ENCODE data around the gene ANKRD11. TPM values are rescaled to one million over a fixed set of nuclear protein-coding genes. Genes with fewer than 3 reads are reported as not detected.
"Not testable (repeated sequence)": the region's sequence is repeated elsewhere in the genome, so short reads cannot be mapped to it uniquely, and the experiment has no call there.

Gene ANKRD11
- polyA plus RNA-seq, 4 donors, result 82.9 to 111 (median 91.2) TPM

GRCh38 chr16:89454378-89455125 is 35.8 kb downstream of the ANKRD11 start:
- not testable (repeated sequence) for DNase-seq (ENCODE audit: low read depth in 4 of 4, low spot score in 3 of 4)

DNA sequence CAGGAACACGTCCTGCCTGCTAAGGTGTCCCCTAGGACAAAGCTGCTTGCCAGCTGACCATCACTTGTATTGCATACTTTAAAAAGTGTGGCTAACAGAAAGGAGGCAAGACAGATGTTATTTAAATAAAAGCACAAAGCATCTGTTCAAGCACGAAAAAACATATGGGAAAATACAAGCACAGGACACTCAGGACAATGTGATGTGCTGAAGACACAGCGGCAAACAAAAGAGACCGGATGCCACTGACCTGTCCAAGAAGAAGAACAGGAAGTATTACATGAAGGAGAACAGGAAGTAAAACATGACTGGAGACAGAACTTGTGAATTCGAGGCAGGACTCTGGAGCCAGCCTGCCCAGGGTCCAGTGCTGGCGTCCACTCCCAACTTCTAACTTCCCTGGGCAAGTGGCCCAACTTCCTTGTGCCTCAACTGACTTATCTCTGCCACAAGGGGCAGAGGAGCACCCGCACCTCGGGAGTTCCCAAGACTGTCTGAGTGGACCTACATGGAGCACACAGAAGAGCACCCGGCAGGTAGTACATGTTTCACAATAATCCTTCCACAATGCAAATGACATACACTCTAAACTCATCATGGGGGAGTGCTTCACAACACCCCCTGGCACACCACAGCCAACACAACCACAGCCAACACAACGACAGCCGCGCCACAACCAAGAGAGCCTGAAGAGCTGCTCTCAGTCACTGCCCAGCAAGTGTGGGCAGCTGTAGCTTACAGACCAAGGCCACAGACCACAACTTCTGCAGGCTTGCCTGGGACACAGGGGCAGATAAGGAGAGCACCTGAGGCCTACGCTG is 36.6 kb downstream of the ANKRD11 start:
- DNase-seq (ENCODE audit: low read depth in 4 of 4, low spot score in 3 of 4), result no peak

DNA sequence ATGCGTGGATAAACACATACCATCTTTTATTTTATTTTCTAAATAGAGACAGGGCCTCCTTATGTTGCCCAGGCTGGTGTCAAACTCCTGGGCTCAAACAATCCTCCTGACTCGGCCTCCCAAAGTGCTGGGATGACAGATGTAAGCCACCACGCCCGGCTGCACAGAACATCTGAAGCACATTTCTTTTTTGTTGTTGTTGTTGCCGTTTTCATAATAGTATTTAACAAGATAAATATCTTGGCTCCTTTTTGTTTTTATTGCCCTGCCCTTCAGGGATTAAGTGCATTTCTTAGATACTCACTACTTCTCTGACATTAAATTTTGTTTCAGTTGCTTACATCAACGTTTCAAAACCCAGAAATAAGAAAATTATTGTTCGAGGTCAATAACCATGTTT is 37.4 kb downstream of the ANKRD11 start:
- DNase-seq (ENCODE audit: low read depth in 4 of 4, low spot score in 3 of 4), result no peak

GRCh38 chr16:89452241-89452640 is 38.1 kb downstream of the ANKRD11 start:
- no peak for DNase-seq (ENCODE audit: low read depth in 4 of 4, low spot score in 3 of 4)

- no peak for DNase-seq (ENCODE audit: low read depth in 4 of 4, low spot score in 3 of 4)
Observed at GRCh38 chr16:89450537-89450936, 39.8 kb downstream of the ANKRD11 start.

GRCh38 chr16:89449726-89450335 is 40.5 kb downstream of the ANKRD11 start:
- no peak for DNase-seq (ENCODE audit: low read depth in 4 of 4, low spot score in 3 of 4)

GRCh38 chr16:89448656-89449055 is 41.7 kb downstream of the ANKRD11 start:
- DNase-seq (ENCODE audit: low read depth in 4 of 4, low spot score in 3 of 4), result no peak

DNA sequence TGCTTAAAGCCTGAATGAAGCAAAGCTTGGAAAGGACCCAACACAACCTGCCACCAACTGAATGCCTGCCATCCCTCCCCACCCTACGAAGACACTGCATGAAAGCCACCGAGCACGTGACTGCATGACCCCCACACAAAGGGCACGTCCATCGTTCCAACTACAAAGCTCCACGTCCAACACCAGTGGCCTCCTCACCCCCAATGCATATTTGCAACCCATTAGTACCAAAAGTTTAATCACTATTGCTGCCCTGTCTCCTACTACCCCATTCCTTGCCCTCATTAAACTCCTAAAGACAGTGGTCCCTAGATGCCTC is 43.4 kb downstream of the ANKRD11 start:
- no peak for DNase-seq (ENCODE audit: low read depth in 4 of 4, low spot score in 3 of 4)

GRCh38 chr16:89446136-89446974 is 44.0 kb downstream of the ANKRD11 start:
- no peak for DNase-seq (ENCODE audit: low read depth in 4 of 4, low spot score in 3 of 4)

- DNase-seq (ENCODE audit: low read depth in 4 of 4, low spot score in 3 of 4), result no peak
Observed at GRCh38 chr16:89445166-89445565, 45.2 kb downstream of the ANKRD11 start.

- no peak for DNase-seq (ENCODE audit: low read depth in 4 of 4, low spot score in 3 of 4)
Observed at GRCh38 chr16:89444728-89445127, 45.6 kb downstream of the ANKRD11 start.

- no peak for DNase-seq (ENCODE audit: low read depth in 4 of 4, low spot score in 3 of 4)
Observed at GRCh38 chr16:89444151-89444723, 46.1 kb downstream of the ANKRD11 start.

GRCh38 chr16:89443727-89444084 is 46.7 kb downstream of the ANKRD11 start:
- DNase-seq (ENCODE audit: low read depth in 4 of 4, low spot score in 3 of 4), result no peak

DNA sequence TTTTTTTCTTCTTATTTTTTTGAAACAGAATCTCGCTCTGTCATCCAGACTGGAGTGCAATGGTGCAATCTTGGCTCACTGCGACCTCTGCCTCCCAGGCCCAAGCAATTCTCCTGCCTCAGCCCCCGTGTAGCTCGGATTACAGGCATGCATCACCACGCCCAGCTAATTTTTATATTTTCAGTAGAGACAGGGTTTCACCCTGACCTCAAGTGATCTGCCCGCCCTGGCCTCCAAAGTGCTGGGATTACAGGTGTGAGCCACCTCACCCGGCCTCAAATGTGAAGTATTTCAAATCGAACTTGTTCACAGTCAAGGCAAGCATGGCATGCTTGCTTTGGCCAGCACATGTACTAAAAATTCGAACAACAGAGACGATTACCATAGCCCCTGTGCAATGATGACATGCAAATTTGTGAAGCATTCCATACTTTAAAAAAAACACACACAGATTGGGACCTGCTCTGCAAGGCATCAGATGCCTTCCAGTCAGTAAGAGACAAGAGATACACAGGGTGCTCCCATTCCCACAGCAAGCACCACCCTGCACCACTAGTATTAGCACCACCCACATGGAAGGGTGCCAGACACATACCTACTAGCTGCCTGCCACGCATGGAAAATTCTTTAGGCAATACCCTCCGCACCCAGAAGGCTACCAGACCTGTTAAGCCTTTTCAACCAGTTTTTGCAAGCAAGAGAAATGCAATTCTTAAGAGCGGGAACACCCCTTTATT is 47.2 kb downstream of the ANKRD11 start:
- DNase-seq (ENCODE audit: low read depth in 4 of 4, low spot score in 3 of 4), result peak in 2 of 4 donors; percentile 36 to 56

GRCh38 chr16:89442588-89442987 is 47.8 kb downstream of the ANKRD11 start:
- no peak for DNase-seq (ENCODE audit: low read depth in 4 of 4, low spot score in 3 of 4)

- DNase-seq (ENCODE audit: low read depth in 4 of 4, low spot score in 3 of 4), result no peak
Observed at GRCh38 chr16:89439659-89440058, 50.7 kb downstream of the ANKRD11 start.

DNA sequence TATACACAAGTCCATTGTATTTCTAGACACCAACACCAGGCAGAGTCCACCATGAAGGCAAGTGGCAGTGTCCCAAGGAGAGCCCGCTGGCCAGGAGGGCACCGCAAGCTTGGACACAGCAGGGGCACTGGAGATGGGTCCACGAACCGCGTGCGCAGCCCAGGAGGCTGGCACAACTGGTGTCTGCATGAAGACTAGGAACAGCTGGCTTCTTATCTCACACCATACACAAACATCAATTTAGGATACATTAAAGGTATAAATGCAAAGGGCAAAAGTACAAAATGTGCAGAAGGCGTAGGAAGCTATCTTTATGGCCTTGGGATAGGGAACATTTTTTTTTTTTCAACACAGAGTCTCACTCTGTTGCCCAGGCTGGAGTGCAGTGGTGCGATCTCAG is 52.4 kb downstream of the ANKRD11 start:
- DNase-seq (ENCODE audit: low read depth in 4 of 4, low spot score in 3 of 4), result no peak

DNA sequence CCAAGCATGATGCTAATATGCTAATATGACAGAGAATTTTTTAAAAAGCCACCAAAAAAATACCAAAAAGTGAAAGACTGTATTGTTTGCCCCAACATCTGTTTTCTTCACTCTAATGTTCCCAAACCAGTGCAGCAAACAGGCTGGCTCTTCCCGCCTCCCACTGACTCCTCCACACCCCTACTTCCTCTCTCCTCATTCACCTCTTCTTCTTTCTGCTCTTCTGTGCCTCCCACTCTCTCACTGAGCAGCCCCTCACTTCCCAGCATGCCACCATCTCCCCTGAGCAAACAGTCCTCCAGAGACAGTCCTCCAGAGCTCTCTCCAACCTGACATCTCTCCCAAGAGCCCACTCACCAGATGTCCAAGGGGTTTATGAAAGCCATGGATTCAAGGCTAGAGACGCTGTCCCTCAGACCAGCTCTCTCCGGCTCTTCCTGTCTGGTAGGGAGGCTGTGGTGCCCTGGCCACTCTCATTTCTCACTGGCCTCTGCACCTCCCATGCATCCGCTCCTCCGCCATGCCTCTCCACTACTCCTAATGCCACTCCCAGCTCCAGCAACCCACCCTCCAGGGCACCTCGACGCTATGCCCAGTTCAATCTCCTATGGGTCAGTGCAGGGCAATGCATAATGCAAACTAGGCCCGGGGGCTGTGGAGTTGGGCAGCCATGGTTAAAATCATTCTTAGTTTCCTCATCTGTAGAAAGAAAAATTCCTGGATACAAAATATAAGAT is 52.9 kb downstream of the ANKRD11 start:
- no peak for DNase-seq (ENCODE audit: low read depth in 4 of 4, low spot score in 3 of 4)

GRCh38 chr16:89436366-89436765 is 54.0 kb downstream of the ANKRD11 start:
- DNase-seq (ENCODE audit: low read depth in 4 of 4, low spot score in 3 of 4), result no peak

All from left renal pelvis (tissue), 4 donors.